Measurements from ENCODE around the gene SRGAP2C.
A peak's percentile ranks its signal among the peaks of the same experiment; 100 is the strongest.
"Not testable (repeated sequence)": the region's sequence is repeated elsewhere in the genome, so short reads cannot be mapped to it uniquely, and the experiment has no call there.

SRGAP2C gene

DNA sequence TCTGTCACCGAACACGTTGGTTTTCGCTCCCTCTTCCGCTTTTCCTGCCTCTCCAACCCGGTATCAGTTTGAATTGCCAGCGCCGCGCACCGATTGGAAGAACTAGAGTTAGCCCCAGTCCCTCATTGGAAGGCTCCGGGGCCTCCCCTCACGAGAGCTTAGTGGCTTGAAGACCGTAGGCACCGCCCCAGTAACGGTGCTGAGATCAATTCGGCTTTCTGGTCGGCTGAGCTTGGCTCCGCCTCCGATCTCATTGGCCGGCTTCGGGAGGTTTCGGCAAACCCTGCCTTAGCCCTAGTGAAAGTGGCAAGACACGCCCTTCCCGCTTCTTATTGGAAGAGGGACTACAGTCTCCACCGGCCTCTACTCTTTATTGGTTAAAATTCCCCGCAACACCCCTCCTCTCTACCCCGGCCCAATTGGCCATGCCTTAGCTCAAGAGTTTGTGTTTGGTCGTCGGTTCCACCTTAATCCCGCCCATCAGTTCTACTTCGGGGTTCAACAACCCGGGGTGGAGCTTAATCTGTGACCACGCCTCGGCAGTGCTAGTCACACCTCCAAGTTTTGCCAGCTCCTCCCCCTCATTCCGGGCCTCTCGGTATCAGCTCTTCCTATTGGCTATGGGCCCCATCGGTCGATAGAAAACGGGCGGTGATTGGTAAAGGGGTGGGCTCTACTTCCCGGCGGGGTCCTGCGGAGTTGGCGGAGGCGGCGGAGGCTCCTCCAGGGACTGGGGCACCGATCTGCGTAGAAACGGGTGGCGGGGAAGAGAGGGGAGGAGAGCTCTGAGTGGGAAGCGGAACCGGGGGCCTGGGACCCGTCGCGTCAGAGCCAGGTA lies at the start of gene SRGAP2C, which contains the start of gene FAM72B:
Gene SRGAP2C, plus strand, starts transcription at position 686 of the 838 bp plus-strand sequence. CDS start 2,472 bp downstream, outside the sequence.
Gene FAM72B, minus strand, starts transcription at position 51 of the 838 bp plus-strand sequence. CDS start 851 bp downstream, outside the sequence.
- DNase-seq: peak; percentile 100

DNA sequence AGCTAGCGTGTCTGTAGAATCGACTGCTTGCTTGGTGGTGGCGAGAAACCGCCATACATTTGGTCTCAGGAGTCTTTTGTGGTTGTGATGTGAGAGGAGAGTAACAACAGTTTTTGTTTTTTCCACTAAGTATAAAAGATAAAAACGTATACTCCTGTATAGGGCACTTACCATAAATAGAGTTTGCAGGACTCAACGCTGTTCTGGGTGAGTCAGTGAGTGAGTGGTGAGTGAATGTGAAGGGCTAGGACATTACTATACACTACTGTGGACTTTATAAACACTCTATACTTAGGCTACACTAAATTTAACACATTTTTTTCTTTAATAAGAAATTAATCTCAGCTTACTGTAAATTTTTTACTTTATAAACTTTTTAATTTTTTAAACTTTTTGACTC lies 44.4 kb upstream of the SRGAP2C start:
- not testable (repeated sequence) for DNase-seq

GRCh38 chr1:121148489-121149190 lies 36.1 kb upstream of the SRGAP2C start:
- not testable (repeated sequence) for DNase-seq

DNA sequence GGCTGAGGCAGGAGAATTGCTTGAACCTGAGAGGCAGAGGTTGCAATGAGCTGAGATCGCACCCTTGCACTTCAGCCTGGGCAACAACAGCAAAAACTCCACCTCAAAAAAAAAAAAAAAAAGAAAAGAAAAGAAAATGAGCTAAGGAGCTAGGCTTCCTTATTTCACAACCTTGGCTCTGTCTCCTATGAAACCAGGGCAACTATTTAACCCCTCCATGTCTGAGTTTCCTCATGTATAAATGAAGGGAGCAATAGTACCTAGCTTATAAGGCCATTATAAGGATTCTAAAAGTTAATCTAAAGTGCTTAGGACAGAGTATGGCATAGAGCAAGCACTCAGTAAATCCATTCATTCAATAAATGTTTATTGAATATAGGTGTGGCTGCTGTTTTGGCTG lies 33.5 kb upstream of the SRGAP2C start:
- DNase-seq: not testable (repeated sequence)

DNA sequence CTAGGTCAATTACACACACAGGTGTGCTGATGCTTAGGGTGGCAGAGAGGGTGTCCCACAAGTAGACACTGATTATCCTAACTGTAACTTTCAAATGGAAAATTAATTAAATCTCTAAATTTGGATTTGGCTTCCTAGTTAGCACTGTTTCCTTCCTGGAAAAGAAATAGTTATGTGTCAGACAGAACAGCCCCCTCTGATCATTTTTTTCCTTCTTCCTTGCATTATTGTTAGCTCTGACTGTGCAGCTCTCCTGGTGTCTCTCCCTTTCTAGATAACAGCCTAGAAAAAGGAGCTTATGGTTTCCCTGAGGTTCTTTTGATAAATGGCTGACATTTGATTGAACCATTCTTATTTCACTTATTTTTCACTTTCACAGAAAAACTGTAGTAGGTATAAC lies 32.0 kb upstream of the SRGAP2C start:
- not testable (repeated sequence) for DNase-seq

GRCh38 chr1:121154811-121155210 lies 30.0 kb upstream of the SRGAP2C start:
- DNase-seq: not testable (repeated sequence)

GRCh38 chr1:121155671-121156358 lies 29.0 kb upstream of the SRGAP2C start:
- peak; percentile 40 for DNase-seq

DNA sequence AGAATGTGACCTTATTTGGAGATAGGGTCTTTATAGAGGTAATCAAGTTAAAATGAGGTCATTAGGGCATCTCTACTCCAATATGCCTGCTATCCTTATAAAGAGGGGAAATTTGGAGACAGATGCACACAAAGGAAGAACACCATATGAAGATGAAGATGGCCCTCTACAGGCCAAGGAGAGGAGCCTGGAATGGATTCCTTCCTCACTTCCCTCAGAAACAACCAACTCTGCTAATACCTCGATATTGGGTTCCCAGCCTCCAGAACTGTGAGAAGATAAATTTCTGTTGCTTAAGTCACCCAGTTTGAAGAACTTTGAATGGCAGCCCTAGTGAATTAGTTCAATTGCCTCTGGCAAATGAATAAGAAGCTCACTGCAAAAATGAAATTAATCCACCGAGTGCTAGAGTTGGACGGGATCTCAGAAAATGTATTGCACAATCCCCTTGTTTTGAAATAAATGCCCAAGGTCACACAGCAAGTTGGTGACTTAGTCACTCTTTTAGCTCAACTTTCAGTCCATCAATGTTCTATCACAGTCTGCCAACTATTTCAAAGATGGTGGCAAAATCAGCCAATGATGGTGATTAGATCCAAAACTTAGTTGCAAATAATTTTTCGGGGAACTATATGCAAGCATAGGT lies 27.7 kb upstream of the SRGAP2C start:
- DNase-seq: not testable (repeated sequence)

DNA sequence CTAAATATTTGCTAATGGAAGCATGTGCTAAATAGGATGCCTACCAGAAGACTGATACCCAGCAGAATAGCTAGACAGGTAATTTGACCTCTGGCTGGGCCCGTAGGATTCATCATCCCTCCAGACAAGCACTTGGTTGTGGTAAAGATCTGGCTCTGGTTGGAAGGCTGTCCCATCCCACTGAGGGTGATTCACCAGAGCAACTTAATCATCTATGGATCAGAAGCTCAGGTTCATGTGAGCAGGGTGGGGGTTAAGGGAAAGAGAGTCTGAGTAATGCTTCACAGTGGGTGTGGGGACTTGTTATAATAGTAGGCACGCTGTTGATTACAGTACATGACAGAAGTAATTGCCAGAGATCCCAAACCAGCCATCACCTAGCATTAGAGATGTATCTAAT lies 27.2 kb upstream of the SRGAP2C start:
- DNase-seq: not testable (repeated sequence)

- DNase-seq: not testable (repeated sequence)
These were observed 24.7 kb upstream of the SRGAP2C start for GRCh38 chr1:121160118-121160517.

GRCh38 chr1:121161199-121161901 lies 23.4 kb upstream of the SRGAP2C start:
- not testable (repeated sequence) for DNase-seq

DNA sequence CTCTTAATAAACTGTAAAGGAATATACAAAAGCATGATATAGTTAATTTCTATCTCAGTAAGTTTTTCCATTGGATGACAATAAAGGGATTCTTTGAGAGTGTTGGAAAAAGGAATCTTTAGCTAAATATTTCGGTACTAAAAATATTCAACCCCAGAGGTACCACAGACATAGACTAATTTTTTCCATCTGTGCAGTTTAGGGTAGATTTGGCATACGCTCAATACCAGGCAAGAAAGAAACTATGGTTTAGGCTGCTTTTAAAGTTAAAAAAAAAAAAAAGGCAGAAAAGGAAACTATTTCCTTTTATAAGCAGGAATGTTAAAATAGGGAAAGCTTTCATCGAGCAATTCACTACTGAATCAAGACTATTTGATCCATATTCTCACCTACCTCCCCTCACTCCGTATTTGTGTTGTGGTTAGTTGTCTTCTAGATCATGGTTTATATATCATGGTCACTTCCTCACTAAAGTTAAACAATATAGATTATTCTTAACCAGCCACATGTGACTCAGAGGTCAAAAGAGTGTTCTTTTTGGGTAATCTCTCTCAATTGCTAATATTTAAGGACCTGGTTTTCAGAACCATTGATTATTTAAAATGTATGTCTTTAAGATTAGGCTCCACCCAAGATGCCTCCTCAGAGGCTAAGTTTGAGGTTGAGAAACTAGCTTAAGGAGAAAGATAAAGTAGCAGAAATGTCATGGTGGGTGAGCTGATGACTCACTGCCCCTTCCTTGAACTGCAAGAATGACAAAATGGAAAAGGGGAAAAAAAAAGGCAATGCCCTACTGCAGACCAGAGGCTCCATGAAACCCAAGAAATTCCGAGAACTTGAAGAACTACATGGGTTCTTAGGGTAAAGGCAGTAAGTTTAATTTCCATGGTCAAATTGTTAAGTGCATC lies 20.7 kb upstream of the SRGAP2C start:
- DNase-seq: not testable (repeated sequence)

DNA sequence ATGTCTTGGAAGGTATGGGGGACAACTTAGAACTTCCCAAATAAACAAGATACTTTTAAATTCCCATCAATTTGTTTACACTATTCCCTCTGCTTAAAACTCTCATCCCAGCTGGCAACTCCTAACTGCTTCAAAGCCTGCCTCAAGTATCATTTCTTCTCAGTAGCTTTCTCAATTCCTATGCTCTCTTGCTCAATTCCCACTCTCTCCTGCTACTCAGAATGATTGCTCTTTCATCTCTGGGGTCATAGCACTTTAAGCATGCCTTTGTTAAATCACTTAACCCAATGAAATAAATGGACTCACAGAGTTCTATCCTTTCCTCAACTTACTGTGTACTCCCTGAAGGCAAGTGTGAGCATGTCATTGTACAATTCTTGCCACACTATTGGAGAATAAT lies 19.5 kb upstream of the SRGAP2C start:
- DNase-seq: not testable (repeated sequence)

- not testable (repeated sequence) for DNase-seq
These were observed 17.5 kb upstream of the SRGAP2C start for GRCh38 chr1:121167225-121167738.

DNA sequence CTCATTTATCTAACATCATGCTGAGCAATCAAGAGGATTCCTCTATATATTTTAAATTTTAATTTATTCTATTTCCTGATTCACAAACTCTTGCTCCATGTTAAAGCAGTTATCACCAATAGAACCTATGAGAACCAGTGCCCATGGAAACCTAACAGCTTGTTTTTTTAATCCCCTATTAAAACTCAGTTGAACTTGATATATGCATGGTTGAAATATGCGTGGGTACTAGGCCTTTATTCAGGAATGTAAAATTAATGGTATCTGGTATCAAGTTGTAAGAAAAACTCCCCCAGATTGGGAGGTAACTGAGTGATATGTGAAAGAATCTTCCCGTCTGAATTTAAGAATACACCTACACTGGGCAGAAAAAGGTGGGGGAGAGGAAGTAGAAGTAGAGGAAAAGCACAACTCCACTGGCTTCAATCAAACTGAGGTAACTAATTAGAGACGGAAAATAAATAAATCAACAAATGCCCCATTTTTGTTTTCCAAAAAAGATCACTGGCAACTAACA lies 16.6 kb upstream of the SRGAP2C start:
- not testable (repeated sequence) for DNase-seq

DNA sequence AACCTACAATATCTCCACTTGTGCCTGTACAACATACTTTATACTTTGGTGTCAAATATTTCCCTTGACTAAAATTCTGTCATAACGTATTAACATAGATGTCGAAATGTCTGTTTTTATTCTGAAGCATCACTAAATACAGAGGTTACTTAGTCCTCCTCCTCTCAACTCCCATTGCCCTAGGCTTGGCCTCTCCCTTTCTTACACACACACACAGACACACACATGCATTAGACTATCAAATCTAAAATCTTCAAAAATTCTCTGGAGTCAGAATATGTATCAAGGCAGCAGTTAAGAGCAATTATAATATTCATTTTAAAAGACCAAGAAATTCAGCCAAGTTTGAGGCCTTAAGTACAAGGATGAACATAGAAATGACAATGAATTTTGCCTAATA lies 8.1 kb upstream of the SRGAP2C start:
- not testable (repeated sequence) for DNase-seq

DNA sequence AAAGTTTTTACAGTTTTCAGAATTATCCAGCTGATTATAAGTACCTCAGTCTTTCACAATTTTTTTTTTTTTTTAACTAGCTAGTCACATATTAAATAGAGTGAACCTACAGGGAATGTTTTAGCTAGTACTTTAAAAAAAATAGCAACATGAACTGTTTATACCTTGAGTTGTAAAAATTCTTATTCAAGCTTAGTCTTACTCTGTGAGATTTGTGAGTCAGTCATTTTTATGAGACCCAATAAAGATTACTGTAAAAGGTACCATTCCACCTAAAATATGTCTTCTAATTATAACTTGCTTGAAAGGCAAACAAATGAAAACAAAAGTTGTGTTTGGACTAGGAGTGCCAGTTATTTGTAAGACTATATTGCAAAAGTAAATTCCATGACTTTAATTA lies 6.6 kb upstream of the SRGAP2C start:
- not testable (repeated sequence) for DNase-seq

GRCh38 chr1:121183867-121184266 lies 908 bp upstream of the SRGAP2C start:
- not testable (repeated sequence) for DNase-seq

DNA sequence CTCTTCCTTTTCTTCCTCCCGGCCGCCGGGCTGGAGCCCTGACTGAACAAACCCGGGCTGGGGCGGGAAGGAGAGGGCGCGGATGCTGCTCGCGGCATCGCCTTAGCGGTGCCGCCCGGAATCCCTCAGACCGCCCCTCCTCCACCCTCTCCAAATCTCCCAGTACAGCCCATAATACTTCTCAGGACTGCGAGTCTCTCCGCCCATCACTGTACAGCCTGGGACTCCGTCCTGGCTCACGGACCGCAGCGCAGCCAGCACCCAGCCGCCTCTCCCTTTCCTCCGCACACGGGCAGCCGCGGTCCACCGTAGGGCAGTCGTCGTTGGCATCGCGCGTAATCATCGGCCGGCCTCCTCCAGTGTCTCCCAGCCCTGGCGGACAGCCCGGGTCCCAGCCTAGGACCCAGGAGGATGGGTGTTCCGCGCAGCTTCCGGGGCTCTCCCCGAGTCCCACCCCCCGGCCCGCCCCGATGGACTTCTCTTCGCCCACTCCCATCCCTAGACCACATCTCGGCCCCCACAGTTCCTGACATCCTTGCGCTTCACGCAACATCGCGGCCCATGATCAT lies 449 bp downstream of the SRGAP2C start:
- not testable (repeated sequence) for DNase-seq

DNA sequence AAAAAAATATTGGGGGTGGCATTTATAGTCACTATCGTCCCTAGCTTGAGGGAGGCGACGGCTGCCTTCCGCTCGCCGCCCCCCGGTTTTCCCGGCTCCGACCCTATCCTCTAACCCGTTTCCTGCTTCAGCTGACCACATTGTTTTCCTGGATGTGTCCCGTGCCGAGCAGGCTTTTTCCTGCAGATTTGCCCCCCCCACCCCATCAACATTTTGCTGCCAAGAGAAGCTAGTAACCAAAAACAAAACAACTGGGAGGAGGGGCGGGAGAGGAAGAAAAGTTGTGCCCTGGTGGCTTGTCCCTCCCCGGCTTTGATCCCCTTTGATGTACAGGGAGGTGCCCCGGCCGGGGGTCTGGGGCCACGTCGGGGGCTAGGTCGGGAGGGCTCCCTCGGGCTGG lies 1.4 kb downstream of the SRGAP2C start:
- DNase-seq: not testable (repeated sequence)
